GM21723 (cell line): ENCODE results near the gene STN1.

Experiments
- ATAC-seq: cut with Tn5 transposase; IDR thresholded peaks from one replicate; pipeline ENCODE4 v1.9.1; 2021; ENCODE audit warnings: mild to moderate bottlenecking, moderate library complexity; ENCODE audit not compliant: unreplicated experiment

The STN1 gene

DNA sequence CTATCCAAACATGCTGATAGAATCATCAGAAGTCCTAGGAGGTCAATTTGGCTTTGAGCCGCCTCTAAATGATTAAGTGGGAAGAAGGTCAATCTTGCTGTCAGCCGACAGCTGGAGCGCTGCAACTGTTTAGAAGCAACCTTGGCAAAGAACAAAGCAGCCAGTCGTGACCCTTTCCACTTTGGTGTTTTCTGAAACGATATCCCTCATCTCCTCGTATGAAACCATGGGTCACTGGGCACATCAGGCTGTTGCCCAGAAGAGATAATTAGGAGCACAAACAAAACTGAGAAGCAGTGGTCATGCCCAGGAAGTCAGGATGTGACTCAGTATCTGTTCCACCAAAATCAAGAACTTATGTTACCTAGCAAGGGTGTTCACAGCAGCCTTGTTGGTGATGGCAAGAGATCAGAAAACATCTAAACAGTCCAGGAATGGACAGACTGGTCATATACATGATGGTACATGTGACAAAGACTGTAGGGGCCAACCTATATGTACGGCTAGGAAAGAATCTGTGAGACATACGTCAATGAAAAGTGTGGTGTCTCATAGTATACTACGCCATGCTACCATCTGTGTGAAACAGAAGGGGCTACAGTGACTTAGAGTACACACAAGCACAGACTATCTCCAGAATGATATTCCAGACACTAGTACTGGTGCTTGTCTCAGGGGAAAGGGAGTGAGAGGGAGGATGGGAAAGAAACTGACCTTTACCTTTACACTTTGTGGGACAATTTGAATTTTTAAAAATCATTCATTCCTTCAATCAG, 22.4 kb downstream of the STN1 start:
- ATAC-seq, result no peak

DNA sequence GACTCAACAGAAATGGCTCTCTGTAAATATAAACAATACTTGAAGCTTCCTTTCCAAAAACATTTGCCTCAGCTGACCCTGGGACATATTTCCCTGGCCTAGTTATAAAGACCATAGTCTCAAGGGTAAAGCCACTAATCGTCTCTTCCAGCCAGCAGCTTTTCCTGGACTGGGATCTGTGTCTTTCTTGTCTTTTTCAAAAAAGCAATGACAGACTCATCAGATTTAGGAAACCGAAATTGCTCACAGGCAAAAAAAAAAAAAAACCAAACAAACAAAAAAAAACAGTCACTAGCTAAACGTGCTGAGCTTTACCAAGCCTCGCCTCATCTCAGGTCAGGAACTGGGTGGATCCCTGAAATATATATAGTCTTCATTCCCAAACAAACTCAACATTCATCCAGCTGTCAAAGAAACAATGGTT, 23.5 kb downstream of the STN1 start:
- ATAC-seq, result no peak

DNA sequence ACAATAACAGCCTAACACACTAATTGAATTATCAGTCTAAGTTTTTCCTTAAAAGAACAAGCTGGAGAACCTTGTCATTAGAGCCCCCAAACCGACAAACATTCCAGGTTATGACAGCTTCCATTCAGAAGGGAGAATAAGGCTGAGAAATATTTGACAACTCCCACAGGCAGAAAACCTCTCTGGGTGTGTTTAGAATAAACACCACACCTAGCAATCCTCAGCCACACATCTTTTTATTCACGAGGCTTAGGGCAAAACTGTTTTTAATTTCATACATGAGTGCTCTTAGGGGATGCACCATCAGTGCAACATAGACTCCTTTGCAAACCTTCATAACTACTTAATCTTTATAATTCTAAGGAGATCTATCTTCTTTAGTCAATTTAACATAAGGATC, 24.2 kb downstream of the STN1 start:
- no peak for ATAC-seq

DNA sequence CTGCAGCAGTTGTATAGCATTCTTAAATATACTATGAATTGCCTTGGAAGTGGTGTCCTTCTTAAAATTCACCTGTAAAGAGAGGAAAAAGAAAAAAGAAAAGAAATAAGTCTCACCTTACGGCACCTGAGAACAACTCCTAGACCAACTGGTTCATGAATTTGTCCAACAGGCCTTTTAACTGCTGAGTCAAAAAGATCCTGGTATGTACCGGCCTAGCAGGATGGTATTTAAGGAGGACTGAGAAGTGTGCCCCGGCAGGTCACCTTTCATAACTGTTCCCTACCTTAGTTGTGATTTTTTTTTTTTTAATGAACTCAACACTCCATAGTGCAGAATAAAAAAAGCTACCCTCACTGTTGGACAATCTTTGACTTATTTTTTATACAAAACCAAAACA, 25.8 kb downstream of the STN1 start:
- ATAC-seq, result no peak

DNA sequence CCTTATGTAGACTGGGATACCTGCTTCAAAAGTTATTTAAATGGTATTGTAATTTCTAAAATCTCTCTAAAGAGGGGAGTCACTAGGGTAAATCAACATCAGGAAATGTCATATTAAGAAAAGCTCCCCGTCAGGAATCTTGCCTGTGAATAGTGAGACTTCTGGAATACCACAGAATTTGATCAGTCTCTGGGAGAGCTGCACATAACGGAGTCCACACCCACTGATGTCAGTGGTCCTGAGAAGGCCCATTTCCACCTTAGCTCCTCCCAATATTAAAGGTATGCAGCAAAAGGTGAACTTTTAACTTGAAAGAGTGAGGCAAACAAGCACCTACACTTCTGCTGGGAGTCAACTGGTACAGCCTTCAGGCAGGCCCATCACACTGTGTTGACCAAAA, 27.3 kb downstream of the STN1 start:
- ATAC-seq, result no peak

DNA sequence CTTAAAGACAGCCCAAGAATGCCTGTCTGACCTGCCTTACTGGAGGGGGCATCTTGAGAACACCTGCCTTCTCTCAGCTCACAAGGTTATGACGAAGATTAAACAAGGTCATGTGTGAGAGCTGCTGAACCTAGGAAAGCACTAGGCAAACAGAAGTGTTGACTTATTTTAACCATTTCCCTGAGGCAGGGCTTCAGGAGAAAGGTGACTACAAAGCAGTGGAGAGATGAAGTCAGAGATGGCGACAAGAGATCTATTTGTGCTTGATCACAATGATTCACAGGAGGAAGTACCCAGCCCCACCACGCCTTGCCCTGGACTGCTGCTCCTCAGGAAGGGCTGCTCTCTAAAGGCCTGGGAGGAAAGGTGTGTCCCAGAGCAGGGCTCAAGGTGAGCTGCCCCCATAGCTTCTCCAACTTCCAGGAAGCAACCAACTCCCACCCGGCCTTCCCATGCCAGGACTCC, 27.8 kb downstream of the STN1 start:
- ATAC-seq, result no peak

DNA sequence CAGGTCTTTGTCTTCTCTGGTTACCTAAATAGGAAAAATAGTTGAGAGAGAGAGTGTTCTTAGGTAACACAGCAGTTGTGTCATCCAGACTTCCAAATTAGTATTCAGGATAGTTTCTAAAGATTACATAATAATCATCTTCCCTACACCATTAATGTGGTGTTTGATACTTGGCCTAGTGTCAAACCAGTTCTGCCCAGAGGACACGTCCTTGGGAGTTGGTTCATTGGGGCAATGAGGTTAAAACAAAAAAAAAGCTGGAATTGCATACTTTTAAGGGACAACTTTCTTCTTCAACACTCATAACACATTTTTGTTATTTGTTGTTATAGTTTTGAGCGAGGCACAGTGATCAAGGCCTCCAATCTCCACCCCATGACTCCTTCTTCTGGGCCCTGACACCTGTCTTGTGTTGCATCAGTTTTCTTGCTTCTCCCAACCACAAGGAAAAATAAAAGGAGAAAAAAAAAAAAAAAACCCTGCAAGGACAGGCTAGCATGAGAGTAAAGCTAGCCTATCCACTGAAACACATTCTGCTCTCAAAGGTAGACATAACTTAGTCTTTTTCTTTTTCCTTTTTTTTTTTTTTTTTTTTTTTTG, 28.8 kb downstream of the STN1 start:
- no peak for ATAC-seq

DNA sequence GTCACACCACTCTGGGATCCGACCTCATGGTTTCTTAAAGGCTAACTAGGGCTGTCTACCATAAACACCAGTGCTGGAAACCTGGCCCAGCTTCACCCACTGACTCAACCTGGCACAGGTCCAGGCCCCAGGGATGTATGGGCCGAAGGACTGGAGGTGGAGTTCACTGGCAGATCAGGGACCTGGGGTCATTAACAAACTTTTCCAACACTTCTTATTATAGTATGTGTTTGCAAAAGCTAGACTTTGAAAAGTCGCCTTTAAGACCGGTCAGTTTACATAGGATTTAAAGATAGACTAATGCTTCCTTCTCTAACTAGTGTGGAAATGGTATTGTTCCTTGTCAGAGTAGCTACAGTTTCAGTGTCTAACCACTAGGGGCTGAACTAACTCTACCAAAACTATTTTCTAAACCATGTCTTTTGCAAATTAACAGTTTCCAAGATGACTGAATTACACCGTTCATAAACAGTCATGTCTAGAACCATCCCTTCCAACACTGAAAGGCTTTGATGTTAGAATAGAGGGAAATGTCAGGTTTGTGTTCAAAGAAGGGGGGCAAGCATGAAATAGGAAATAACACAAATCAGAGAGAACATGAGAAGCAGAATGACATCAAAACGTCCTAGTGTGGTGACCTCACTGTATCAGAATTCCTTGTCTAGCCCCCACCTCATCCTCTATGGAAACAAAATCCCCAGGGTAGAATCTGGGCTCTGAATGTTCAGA, 29.7 kb downstream of the STN1 start:
- peak; percentile 54 for ATAC-seq

DNA sequence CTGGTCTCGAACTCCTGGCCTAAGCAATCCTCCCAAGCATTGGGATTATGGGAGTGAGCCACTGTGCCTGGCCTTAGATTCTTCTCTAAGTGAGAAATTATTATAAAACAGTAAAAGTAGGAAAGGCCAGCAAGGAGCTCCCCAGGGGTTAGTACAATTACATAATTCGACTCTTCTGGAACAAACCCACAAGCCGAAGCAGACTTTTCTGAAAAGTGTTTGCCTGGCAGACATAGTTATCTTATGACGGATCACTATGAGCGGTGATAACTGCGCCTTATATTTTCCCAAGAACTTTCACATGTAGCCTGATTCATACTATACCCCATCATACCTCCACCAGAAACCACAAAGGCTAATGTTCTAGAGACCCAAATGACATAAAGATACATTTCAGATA, 32.4 kb downstream of the STN1 start:
- ATAC-seq, result no peak

DNA sequence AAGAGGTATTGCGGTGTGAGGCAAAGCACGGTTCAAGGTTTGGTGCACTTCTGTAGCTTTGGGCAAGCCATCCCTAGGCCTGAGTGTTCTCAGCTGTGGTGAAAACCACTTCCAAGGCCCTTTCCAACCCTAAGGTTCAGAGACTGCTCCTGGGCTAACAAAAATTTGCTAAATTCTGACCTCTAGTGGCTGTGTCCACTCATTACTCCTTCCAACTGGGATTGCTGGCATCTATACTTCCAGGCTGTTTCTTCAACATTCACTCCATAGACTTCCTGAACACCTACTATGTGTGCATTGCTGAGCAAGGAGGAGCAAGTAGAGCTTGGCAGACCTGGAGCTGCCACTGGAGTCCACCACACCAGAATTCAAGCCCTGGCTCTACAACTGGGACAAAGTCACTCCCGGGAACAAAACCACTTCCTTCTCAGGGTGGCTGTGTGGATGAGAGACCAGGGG, 33.3 kb downstream of the STN1 start:
- ATAC-seq, result no peak

DNA sequence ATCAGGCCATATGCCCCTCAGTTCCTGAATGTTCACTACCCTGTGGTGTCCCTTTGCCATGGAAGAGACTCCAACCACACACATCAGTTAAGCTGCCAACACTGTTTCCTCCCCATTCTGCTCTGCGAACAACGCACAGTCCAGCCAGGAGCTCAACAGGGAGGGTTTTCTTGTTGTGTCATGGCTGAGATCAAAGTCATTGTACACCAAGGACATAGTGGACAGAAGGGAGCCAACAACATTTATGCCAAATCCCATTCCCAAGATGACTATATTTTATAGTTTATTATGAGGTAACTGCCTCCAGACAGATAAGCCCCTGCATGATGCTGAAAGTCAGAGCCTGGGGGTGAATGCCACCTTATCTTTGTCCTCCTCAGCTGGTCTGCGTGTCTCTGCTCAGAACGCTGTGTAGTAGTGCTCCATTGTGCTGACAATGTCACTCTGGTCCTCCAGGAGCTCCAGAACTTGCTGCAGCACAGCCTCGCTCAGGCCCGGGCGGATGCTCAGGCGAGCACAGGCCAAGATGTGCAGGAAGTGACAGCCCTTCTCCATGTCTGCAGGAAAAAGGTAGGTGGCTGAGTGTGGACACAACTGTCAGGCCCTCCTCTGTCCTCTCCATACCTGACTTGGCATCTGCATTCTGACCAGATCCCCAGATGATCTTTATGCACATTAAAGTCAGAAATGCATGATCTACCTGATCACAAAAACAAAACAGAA, 35.5 kb downstream of the STN1 start:
- ATAC-seq, result no peak

DNA sequence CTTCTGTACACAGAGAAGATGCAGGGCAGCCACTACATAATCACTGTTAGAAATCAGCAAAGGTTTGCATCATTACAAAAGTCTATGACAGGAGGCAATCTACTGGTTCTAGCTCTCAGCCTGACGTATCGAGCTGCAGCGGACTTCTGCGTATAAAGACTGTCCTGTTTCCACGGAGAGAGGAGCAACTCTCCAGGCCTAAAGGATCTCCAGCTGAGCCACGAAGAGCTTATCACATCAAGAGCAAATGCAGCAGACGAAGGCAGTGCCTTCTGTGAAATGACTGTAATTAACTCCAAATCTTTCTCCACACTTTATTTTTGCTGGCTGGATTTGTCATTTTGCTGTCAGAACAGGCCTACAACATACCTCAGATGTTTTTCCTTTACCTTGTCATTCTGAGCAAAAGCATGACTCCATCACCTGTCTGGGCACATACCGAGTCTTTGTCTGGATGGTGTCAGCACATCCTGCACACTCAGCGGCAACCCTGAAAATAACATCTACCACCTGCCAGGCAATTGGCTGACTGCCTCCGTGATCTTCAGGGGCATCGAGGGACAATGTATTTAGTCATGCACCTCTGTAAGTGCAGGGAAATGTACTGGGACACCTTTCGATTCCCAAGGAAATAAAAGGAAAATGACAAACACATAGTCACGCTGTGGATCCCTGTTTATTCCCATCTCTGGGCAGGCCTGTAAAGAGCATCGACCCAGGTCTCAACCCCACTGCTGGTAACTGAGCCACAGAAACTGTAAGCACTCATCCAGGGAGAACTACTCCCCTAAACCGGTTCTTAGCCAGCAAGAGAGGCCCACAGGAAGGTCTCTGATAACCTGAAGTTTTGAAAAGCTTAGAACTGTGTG, 36.3 kb downstream of the STN1 start:
- no peak for ATAC-seq

DNA sequence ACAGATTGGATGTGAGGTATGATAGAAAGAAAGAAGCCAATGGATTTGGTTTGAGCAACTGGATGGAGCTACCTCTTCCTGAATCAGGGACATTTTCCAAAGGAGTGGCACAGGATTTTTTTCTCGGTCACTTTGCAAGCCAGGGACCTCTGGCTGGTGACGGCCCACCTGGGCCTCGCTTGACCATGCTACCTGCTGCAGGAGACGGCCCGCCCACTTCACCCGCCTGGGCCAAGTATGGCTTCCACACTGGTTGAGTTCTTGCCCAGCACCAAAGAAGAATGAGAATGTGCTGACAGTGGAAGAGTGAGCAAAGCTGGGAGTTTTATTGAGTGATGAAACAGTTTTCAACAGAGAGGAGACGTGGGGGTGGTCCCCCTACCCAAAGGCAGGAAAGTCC, 38.2 kb downstream of the STN1 start:
- no peak for ATAC-seq

DNA sequence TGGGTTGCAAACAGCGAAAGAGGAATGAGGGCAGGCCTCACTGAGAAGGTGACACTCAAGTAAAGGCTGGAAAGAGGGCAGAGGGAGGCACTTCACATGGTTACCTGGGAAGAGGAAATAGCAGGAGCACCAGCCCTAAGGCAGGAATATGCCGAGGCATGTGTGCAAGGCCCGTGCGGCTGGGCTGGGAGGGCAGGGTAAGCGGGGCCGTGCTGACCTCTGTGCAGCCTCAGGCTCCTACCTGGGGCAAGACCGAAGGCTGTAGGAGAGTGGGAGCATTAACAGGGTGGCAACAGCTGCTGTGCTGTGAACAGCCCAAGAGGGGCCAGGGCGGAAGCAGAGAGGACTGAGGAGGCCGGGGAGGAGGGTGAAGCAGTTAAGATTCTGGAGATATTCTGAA, 38.6 kb downstream of the STN1 start:
- no peak for ATAC-seq

DNA sequence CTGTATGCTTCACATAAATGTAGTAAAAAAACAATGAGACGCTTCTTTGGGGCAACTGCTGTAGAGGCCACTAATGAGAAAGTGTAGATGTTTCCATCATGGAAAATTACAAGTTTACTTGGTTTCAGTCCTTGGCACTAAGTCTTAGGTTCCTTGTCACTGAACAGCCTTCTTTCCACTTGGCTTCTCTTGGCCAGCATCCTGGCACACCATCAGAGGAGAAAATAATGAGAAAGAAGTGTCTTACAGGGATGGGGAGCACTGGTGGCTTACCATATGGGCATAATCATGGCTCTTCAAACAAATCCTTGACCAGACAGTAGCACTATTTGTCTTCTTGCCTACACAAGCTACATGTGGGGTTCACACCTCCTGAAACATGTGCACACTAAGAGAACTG, 40.1 kb downstream of the STN1 start:
- ATAC-seq, result no peak

DNA sequence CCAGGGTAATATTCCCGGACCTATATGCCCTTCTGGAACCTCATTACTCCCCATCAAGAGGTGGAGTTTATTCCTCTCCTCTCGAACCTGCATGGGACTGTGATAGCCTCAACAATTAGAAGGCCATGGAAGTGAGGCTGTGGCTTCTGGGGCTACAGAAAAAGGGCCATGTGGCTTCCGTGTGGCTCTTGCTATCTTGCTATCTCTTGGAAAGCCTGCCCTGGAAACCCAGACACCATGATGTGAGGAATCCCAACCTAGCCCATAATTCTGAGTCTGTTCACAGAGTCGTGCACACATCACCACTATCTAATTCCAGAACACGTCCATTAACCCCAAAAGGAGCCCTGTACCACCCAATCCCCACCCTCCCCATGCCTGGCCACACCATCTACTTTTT, 41.8 kb downstream of the STN1 start:
- no peak for ATAC-seq

DNA sequence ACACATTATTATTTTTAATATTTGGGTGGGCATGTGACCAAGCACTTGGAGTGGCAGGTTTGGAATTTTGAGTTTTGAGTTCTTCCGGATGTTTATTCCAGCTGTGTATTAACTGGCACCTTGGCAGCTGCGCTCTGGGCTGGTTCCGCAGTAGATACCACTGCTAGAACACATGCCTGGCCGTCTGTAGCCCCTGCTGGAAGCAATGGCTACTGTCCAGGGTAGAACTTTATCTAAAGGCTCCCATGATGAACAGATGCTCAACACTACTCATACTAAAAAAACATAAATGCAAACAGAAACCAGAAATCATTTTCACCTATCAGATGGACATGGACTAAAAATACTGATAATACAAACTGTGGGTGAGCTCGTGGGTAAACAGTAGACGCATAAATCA, 43.3 kb downstream of the STN1 start:
- no peak for ATAC-seq

DNA sequence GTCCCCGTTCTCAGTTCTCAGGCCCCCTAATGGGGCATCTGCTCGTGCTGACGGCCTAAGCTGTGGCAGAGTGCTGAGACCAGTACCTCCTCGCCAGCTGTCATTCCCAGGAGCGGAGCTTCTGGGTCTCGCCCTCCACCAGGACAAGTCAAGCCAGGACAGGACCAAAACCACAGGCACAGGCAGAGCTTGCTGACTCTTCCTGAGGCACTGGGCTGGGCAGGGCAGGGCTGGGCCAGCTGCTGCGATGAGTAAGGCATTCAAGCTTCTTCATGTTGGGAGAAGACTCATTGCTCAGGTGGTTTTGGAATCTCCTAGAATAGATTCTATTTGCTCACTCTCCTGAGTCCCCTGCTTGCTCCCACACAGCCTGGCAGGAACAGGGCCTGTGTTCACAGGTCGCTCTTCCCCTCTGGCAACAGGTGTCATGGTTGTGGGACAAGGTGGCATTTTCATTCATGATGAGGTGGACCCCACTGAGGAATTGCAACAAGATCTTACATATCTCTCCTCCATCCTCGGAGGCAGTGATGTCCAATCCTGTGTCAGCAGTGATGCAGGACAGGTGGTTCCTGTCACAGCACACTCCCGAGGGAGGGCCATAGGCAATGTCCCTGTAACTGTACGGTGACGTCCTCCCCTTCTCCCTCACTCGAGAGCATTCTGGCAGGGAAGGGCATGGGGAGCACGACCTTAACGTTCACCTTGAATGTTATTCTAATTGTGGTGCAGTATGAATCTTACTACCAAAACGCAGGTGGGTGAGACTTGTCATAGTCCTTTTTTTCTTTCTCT, 45.6 kb downstream of the STN1 start:
- no peak for ATAC-seq

DNA sequence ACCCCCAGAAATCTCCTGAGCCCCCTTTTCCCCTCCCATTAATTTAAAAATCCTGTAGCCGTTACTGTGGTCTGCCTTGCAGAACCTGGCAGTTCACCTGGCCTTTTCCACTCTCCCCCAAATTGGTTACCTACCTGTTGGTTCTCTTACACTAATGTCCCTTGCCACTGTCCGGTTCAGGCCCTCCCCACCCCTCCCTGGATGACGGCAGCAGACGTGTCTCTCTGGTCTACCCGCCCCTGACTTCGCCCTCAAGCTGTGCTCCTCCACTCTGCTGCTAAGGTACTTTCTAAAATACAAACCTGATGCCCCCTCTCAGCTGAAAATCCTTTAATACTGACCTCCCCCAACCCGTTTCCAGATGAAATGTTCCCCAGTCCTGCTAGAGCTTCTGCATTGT, 47.0 kb downstream of the STN1 start:
- ATAC-seq, result no peak

DNA sequence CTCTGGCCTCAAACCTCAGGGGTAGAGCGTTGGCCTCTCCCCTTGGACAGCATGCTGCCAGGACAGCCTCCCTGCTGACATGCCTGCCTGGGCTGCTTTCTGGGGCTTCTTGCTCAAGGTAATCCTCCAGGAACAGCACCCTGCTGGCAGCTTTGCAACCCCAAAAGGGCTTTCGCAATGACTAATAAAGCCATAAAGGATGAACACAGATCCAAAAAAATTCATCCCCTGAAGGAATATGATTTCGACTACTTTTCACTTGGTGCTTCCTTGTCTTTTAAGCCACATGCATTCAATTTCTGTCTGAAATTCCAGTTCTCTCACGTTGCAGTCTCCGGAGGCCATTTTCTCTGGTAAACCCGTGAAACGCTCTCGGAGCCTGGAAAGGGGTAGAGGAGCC, 47.5 kb downstream of the STN1 start:
- no peak for ATAC-seq
